HG02678 (cell line): ENCODE results near the gene ATP8B1.
A peak's percentile ranks its signal among the peaks of the same experiment; 100 is the strongest.

ENCODE experiments used
- ATAC-seq: cut with Tn5 transposase; IDR thresholded peaks from one replicate; pipeline ENCODE4 v1.9.1; 2021; ENCODE audit warnings: mild to moderate bottlenecking, moderate library complexity; ENCODE audit not compliant: unreplicated experiment

The ATP8B1 gene

DNA sequence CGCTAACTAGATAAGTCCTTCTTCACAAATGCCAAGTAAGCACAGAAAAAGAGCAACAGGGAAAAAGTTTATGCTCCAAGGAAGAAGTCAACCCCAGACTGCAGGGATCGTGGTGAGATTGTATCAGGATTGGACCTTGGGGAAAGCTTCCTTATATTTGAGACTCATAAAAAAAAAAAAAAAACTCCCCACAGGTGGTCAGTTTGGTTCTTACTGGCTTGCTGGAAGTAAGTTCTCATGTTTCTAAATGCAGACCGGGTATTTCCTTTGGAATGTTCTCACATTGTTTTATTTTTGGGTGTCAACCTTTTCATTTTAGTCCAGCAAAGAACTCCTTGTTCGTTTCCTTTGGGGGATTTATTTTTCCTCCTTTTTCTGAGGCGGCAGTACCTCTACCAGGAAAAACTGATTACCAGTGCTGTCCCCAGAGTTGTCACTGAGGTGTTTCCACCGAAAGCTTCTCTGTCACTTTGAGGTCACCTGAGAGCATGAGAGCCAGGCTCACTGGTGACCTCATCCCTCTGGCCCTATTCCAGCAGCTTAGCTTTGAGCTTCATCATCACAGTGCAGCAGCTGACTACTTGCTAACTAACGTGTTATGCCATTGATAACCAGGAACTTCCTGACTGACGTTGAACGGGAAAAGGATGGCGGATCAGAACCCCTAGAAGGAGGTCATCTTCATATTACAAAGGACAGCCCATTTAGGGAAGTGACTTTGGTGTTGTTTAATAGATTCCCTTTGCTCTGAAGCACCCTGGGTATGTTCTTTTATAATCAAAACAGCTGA lies 16.8 kb upstream of the ATP8B1 start:
- peak; percentile 84 for ATAC-seq

DNA sequence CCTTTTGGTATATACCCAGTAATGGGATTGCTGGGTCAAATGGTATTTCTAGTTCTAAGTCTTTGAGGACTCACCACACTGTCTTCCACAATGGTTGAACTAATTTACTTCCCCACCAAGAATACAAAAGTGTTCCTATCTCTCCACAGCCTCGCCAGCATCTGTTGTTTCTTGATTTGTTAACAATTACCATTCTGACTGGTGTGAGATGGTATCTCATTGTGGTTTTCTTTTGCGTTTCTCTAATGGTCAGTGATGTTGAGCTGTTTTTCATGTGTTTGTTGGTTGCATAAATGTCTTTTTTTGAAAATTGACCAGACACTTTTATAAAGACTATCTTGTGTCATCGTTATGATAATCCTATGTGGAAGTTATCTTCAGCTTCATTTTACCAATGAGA lies 16.0 kb upstream of the ATP8B1 start:
- ATAC-seq: no peak

DNA sequence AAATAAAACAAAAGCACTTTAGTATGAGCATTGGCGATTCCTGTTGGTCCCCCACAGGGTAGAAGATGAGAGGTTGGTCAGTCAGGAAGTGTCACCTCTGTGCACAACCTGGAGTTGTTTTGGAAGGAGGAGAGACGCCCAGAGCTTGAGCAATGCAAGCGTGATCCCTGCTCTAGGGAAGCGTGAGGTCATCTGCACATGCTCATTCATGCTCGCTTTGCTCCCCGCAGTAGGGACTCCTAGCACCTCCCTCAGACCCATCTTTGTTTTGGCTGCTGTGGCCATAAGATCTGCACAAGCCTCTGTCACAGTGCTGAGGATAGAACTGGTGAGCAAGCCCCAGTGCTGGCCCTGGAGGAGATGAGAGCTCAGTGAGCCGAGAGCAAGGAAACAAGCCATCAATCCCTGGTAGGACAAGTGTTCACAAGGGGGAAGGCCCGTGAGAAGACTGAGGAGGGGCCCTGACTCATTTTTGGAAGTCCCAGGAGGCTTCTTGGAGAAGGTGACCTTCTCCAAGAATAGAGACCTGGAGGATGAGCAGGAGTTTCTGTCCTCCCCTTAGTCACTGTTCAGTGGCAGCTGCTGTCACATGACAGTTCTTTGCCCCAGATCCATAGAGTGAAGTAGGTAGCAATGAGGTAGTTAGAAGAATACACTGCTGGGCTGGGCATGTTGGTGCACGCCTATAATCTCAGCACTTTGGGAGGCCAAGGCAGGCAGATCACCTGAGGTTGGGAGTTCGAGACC lies 13.3 kb upstream of the ATP8B1 start:
- ATAC-seq: no peak

DNA sequence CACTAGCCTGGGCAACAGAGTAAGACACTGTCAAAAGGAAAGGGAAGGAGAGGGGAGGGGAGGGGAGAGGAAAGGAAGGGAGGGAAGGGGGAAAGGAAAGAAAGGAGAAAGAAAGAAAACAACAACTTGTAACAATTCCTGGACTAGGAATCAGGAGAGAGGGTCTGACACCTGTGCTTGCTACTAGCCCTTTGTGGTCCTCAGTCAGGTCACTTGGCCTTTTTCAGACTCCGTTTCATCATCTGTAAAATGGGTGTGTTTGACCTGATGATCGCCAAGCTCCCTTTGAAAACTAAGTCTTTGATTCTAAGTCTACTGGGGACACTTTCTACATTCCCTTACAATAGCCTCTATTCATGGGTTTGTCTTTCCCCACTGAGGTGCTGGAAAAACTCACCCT lies 11.4 kb upstream of the ATP8B1 start:
- ATAC-seq: no peak

DNA sequence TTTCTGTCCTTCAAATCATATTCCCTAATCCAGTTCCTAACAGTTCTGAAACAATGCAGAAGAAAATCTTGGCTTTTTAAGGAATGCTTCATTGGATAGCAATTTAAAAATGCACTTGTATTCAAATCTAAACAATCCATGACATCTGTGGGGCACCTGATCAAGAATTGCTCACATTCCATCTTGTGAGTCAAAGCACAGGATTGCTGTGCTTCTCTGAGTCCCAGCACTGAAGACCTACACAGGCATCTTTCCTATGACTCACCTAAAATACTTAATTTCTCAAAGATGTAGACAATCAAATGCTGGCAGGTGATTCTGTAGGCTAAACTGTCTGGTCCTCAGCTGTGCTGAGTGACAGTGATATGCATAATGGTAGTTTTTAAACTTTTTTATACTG lies 10.1 kb upstream of the ATP8B1 start:
- ATAC-seq: no peak

DNA sequence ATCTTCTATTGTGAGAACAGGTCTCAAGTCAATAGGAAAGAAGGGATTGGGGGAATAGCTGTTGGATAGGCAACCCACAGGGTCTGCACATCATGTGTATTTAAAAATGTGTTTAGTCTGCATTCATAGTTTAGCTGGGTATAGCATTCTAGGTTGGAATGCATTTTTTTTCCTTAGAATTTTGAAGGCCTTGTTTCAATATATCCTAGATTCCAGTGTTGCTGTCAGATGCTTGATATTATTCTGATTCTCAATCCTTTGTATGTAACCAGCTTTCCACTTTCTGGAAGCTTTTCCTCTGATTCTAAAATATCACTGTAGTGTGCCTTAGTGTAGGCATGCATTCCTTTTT lies 9.0 kb upstream of the ATP8B1 start:
- ATAC-seq: no peak

DNA sequence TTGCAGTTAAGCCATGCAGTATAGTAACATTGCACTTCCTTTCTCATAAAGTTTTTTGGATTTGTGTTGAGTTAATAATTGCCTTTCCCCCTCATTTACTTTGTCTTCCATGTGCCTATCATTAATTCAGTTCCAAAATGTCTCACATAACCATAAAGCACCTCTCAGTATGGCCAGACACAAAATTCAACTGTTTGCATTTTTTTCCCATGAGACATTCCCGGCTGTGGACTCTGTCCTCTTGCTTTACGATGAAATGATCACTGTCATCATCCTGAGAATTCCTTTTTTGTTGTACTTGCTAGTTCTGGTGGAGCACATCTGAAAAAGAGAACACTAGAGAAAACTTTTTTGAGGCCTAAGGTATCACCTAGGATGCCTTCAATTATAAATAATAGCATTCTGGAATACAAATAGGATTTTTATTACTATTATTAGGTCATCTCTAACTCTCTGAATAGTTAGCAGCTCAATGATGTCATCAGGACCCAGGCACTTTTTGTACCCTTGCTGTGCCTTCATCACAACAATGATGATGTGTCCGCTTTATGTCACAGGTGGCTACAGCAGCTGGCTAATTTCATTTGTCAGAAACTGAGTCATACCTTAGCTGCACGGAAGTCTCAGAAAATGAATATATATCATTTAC lies 8.5 kb upstream of the ATP8B1 start:
- no peak for ATAC-seq

DNA sequence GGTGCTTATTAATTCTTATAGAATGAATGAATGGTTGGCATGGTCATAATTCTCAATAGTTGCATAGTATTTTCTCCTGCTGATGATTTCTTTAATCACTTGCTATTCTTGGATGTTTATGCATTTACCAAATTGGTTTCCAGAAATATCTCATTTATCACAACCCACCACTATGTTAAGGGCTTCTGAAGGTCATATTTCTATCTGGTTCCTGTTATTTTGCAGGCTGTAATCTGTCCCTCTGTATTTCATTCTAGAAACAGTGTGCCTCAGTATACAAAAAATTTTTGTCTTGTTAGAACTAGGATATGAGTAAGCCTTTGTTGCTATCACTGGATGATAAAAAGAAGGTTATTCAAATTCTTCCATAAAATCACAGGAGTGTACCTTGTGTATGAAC lies 6.1 kb upstream of the ATP8B1 start:
- no peak for ATAC-seq

DNA sequence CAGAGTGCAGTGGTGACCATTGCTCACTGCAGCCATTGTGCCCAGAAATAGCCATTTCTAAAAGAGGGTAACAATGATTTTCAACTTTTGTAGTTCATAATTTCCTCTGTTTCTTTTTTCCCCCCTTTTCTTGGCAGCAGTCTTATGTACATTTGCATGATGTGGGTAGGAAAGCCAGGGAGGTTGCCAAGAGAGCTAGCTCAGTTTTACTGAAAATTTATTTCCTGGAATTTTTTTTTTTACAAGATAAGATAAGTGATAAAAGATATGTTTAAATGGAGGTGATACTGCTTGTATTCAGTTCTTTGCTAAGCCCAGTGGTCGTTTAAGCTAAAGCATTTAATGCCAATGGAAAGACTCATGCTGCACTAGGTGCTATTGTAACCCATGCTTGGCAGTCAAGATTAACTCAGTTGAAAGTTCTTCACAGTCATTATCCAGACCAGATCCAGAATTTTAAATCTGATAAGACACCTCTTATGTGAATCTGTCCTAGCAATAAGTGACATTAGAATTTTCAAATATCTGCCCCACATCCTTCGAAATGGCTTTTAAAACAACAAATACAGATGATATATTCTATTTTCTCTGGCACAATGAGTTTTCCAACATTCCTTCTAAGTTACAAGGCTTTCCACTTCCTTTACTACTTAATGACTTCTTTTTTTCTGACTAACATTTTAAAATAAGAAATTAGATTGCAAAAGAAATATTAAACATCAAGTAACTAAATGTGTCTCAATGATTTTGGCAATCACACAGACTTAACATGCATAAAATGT lies 4.4 kb upstream of the ATP8B1 start:
- ATAC-seq: no peak

DNA sequence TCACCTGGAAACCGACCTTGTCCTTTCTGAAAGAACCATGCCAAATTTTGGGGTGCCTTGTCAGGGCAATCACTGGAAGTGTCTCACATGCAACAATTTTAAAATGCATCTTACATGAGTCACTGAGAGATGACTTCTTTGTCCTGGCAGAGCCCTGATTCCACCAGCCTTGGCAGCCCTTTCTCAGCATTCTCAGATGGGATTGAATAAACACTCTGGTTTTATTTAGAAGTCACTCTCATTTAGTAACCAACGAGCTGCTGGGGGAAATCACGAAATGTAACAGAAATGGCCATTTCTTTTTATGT lies 3.8 kb upstream of the ATP8B1 start:
- no peak for ATAC-seq

DNA sequence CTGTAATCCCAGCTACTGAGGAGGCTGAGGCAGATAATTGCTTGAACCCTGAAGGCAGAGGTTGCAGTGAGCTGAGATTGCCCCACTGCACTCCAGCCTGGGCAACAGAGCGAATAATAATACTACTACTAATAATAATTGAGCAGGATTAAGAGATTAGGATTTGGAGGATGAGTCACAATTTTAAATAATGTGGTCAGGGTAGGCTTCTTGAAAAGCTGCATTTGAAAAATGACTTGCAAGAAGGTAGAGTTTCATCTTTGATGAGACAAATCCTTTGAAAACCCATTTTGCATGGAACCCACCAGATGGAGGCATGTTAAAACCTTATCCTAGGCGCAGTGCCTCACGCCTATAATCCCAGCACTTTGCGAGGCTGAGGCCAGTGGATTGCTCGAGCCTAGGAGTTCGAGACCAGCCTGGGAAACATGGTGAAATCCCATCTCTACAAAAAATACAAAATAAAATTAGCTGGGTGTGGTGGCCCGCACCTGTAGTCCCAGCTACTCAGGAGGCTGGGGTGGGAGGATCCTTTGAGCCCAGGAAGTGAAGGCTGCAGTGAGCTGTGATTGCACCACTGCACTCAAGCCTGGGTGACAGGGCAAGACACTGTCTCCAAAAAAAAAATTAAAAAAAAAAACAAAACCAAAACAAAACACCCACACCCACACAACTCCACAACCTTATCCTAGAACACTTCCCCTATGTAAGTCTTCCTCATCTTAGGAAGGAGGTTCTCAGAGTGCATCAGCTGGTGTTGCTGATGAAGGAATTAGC lies 3.3 kb upstream of the ATP8B1 start:
- no peak for ATAC-seq

DNA sequence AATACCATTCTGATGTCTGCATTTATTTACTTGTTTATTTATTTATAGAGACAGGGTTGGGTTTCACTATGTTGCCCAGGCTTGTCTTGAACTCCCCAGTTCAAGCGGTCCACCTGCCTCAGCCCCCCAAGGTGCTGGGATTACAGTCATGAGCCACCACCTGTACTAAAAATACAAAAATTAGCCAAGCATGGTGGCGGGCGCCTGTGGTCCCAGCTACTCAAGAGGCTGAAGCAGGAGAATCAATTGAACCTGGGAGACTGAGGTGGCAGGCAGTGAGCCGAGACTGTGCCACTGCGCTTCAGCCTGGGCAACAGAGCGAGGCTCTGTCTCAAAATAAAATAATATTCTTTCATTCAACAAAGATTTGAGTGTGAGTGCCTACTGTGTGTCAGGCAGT lies 2.0 kb upstream of the ATP8B1 start:
- no peak for ATAC-seq

DNA sequence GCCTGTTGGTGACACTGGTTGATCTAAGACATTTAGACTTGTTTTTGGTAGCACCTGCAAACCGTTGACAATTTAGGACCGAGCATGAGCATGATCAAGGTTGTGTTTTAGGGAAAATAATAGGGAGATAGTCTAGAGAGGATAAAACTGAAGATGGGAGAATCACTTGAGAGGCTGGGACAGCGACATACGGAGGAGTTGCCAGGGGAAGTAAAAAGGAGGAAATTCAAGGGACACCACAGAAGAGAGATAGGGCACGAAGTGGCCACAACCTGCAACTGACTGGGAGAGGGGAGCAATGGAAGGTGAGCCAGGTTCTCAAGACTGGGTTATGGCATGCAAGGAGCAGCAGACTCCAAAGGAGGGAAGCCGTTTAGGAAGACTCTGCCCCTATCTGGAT lies 1.4 kb upstream of the ATP8B1 start:
- ATAC-seq: no peak

DNA sequence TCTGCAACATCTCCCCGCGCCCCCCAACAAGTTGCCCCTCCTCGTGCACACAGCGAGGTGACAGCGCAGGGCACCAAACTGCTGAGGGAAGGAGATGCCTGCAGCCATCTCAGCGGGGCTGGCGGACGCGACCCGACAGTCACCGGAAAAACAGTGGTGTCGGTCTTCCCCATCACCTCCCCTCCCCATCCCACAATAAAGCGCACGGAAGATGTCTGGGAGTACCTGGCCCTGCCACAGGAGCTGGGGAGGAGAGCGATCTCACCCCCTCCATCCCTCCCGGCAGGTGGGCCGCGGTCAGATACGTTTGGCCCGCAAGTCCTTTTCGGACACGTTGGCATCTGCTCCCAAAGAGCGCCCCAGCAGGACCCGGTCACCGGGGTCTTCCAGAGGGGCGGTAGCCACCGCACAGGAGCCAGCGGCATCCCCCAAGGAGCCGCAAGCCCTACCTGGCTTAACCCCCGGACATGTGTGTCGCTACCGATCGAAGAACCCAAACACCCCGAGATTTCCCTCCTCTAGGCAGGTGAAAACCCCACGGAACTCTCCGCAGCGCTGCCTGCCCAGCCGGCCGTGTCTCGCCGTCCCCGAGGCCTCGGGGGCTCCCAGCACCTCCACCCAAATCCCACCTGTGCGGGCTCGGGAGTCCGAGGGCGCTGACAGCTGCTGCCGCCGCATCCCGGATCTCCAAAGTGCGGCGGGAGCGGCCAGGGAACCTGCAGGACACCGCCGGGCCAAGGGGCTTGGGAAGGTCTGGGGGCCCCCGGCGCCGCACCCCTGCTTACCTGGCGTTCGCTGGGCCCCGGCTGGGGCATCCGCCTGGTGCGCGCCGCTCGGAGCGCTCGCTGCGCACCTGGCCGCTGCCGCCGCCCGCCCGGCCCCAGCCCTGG lies 657 bp downstream of the ATP8B1 start:
- peak; percentile 22 for ATAC-seq

DNA sequence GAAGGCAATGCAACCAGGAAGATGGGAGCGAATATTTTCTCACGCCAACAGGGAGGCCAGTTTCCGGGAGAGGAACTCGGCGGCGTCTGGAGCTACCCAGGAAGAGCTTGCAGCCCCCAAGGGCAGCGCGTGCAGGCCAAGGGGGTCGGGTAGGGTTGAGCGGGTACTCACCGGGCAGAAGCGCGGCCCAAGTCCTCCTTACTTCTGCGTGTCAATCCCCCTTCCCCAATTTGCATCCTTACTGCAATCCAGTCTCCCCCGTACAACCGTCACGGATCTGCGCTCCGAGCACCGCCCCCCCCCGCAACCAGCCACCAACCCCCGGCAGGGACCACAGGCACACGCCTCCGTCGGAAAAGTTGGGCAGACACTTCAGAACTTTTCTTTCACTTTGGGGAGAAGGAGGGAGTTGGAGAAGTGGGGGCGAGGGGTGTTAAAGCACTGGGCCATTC lies 1.3 kb downstream of the ATP8B1 start:
- no peak for ATAC-seq

DNA sequence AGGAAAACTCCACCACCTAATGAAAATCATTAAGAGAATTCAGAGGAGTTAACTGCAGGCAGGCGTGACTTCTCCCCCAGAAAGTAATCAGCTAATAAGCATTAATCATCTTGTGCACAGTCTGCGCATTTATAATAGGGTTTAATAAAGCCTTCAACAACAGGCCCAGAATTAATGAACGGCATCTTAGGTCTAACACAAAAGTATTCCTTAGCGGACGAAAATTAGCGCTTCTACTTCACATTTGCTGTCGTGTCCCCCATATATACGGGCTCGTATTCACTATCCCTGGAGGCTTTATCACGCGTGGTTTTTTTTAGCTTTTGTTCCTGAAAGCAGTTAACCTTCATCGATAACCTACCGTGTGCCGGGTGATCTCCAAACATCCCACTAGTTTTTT lies 1.8 kb downstream of the ATP8B1 start:
- ATAC-seq: no peak

DNA sequence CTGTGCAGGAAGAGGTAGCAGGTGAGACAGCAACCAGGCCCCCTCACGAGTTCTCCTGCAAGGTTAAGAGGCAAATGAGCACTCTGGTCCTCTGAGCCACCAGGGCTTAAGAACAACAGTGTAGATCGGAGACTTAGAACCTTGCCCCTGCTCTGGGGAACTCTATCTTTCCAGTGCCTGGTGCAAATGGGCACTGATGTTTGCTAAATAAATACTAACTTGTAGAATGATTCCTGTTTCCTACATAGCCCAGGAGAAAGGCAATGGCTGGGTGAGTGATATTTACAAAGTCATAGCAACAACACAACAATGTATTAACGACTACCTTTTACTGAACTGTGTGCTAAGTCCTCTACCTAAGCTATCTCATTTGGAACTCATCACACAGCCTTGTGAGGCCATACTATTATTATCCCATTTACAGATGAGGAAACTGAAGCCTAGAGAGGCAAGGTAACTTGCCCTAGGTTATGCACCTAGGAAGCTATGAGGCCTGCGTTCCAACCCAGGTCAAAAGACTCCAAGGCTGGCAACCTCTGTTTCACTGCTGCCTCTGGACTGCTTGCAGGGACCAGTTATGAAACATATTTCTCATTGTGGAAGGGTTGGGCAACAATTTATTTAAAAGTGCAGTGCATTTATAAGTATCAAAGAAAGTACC lies 4.3 kb downstream of the ATP8B1 start:
- ATAC-seq: no peak

DNA sequence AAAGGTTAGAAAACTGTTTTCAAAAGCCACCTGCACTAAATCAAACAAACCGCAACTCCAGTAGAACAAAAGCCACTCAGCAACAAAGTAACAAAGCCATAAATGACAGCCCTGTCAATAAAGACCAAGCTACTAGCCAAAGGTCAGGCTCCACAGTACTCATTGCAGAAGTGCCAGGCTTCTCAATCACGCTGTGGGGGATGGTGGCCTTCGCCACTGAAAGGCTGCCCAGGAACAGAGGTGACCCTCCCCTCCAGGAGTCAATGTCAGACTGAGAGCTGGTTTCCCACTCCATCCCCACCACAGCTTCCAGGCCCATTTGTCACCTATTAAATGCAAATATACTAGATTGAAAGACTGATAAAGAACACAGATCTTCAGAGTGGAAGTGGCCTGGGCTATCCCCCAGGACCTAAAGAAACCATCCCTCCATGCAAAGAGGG lies 5.9 kb downstream of the ATP8B1 start:
- no peak for ATAC-seq
